ENCODE data around the gene CDH9.

DNA sequence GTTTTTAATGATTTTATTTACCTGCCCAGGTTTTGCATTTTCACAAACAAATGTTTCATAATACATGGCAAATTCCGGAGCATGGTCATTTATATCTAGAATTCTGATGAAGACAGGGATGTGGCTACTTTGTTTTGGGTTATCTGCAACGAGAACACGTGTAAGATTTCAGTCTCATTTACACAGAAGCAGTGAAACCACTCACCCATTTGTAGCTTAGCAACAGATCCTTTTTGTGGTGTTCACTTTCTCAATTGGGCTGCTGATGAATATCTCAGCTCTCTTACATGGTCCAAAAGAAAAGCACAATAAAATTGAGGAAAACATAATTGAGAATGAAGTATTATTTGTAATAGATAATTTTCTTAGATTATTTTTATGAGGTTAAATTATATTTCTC is 148.6 kb downstream of the CDH9 start:
- TF ChIP-seq, protein P1, sequence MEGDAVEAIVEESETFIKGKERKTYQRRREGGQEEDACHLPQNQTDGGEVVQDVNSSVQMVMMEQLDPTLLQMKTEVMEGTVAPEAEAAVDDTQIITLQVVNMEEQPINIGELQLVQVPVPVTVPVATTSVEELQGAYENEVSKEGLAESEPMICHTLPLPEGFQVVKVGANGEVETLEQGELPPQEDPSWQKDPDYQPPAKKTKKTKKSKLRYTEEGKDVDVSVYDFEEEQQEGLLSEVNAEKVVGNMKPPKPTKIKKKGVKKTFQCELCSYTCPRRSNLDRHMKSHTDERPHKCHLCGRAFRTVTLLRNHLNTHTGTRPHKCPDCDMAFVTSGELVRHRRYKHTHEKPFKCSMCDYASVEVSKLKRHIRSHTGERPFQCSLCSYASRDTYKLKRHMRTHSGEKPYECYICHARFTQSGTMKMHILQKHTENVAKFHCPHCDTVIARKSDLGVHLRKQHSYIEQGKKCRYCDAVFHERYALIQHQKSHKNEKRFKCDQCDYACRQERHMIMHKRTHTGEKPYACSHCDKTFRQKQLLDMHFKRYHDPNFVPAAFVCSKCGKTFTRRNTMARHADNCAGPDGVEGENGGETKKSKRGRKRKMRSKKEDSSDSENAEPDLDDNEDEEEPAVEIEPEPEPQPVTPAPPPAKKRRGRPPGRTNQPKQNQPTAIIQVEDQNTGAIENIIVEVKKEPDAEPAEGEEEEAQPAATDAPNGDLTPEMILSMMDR (CRISPR knock-in tag; IDR thresholded peaks at IDR 0.05): no peak
- TF ChIP-seq TCF12 (IDR thresholded peaks at IDR 0.05): no peak
- no peak for TF ChIP-seq TCF12 (CRISPR knock-in tag; IDR thresholded peaks at IDR 0.05)
- TF ChIP-seq ZNF34 (CRISPR knock-in tag; IDR thresholded peaks at IDR 0.05; ENCODE audit: borderline replicate concordance): no peak
- TF ChIP-seq CBX1 (IDR thresholded peaks at IDR 0.05; ENCODE audit: low read depth): no peak

All from HepG2 (cell line).